Measurements from ENCODE around the gene NOC3L.
"Not testable (repeated sequence)": the region's sequence is repeated elsewhere in the genome, so short reads cannot be mapped to it uniquely, and the experiment has no call there.

NOC3L gene

DNA sequence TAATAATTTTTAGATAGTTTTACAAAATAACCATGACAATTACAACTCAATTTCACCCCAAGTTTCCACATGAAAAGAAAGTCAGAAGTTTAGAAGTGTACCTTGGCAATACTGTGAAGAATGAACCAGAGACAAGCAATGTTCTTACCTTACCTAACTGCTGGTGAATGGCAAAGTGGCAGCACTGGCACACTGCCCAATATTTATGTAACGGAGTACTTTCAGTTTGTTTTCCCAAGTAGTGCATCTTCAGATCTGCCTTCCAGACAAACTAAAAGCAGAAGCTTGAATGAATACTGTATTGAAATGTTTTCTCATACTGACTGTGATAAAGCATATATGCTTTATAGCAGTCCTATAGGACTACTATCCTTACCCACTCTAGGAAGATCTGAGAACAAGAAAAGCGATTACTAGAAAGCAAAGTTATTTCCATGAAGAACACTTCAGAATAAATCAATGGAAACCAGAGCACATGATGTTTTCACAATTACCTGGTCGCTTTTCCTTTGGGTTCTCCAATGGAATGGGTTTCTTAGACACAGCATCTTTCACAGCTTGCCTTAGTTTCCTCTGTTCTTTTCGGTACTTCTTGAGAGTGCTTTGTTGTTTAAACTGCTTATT is 1.5 kb downstream of the NOC3L start:
- no peak overlapping the region for H3K27ac ChIP-seq (ENCODE audit: low read depth, low read length)
- H3K4me1 ChIP-seq (ENCODE audit: control insufficient read depth, insufficient read depth, low read length) = peaks cover 5% of the 10 kb centered on the region
- peaks cover 51% of the 10 kb centered on the region for H3K36me3 ChIP-seq (ENCODE audit: control insufficient read depth, insufficient read depth, low read length)
- H3K27me3 ChIP-seq (ENCODE audit: control insufficient read depth, insufficient read depth, low read length) = peaks cover 17% of the 10 kb centered on the region
- no peaks in the 10 kb centered on the region for H3K9me3 ChIP-seq (ENCODE audit: control insufficient read depth, insufficient read depth, low read length)
- H3K4me3 ChIP-seq (ENCODE audit: low read depth, low read length) = peak overlapping the region; percentile 89
- H3K9ac ChIP-seq (ENCODE audit: low read depth, low read length) = no peak overlapping the region

DNA sequence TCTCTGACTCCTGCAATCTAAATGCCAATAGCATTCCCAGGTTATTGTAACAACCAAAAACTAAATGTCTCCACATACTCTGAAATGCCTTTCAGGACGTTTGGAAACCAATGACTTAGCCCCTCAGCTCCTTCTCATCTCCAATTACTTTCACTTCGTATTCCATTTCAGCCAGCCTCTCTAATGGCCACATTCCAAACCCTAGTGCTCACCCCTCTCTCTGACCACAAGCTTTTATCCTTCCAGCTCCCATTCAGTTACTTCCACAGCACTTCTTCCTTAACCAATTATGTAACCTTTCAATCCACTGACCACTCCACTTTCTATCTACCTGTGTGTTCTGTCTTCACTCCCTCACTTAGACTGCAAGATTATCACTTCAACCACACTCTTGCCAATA is 4.3 kb downstream of the NOC3L start:
- Histone ChIP-seq H3K36me3 (ENCODE audit: control insufficient read depth, insufficient read depth, low read length) (peaks cover 79% of the 10 kb centered on the region), H3K27ac (ENCODE audit: low read depth, low read length) (peak overlapping the region; percentile 33), H3K27me3 (ENCODE audit: control insufficient read depth, insufficient read depth, low read length) (peaks cover 6% of the 10 kb centered on the region), H3K4me1 (ENCODE audit: control insufficient read depth, insufficient read depth, low read length) (peaks cover 5% of the 10 kb centered on the region), H3K4me3 (ENCODE audit: low read depth, low read length) (no peak overlapping the region), H3K9ac (ENCODE audit: low read depth, low read length) (no peak overlapping the region), H3K9me3 (ENCODE audit: control insufficient read depth, insufficient read depth, low read length) (no peaks in the 10 kb centered on the region)

DNA sequence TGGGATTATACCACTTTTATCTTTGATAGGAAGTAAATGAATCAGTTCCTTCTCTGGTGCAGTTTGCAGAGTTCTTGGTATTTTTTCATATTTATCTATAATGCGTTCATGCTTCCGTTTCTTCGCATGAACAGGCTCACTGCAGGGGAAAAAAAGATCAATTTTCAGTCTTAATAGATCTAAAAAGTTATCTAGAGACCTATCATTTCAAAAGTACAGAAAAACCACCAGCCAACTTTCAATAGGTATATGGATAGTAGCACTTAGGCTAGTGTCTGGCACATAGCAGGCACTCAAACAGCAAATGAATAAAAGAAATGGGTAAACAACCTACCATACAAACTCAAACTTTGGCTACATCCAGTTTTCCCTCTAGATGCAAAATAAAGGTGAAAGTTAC is 5.5 kb downstream of the NOC3L start:
- Histone ChIP-seq H3K9ac (ENCODE audit: low read depth, low read length) (no peak overlapping the region), H3K27ac (ENCODE audit: low read depth, low read length) (no peak overlapping the region), H3K27me3 (ENCODE audit: control insufficient read depth, insufficient read depth, low read length) (no peaks in the 10 kb centered on the region), H3K4me3 (ENCODE audit: low read depth, low read length) (no peak overlapping the region), H3K9me3 (ENCODE audit: control insufficient read depth, insufficient read depth, low read length) (no peaks in the 10 kb centered on the region), H3K36me3 (ENCODE audit: control insufficient read depth, insufficient read depth, low read length) (peaks cover 92% of the 10 kb centered on the region), H3K4me1 (ENCODE audit: control insufficient read depth, insufficient read depth, low read length) (peaks cover 5% of the 10 kb centered on the region)

DNA sequence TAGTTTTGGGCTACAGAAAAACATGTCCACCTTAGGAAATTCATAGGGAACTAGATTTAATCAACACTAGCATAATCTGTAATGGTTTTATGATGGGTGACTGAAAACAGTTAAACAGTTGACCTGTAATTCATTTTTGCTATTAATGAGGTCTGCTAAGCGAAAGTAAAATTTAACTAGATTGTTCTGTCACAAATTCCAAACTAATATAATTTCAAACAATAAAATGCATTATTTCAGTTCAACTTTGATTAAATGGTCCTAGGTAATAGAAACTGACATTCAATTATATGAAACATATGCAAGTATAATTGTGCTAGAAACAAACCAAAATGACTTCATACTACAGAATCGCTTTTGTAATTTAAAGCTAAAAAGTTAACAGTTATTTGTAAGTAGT is 6.9 kb downstream of the NOC3L start:
- no peak overlapping the region for H3K27ac ChIP-seq (ENCODE audit: low read depth, low read length)
- H3K9ac ChIP-seq (ENCODE audit: low read depth, low read length) = no peak overlapping the region
- H3K4me1 ChIP-seq (ENCODE audit: control insufficient read depth, insufficient read depth, low read length) = no peaks in the 10 kb centered on the region; the same call in 1 of the 2 replicates
- H3K9me3 ChIP-seq (ENCODE audit: control insufficient read depth, insufficient read depth, low read length) = no peaks in the 10 kb centered on the region
- peaks cover 99% of the 10 kb centered on the region for H3K36me3 ChIP-seq (ENCODE audit: control insufficient read depth, insufficient read depth, low read length)
- H3K4me3 ChIP-seq (ENCODE audit: low read depth, low read length) = no peak overlapping the region
- no peaks in the 10 kb centered on the region for H3K27me3 ChIP-seq (ENCODE audit: control insufficient read depth, insufficient read depth, low read length)

DNA sequence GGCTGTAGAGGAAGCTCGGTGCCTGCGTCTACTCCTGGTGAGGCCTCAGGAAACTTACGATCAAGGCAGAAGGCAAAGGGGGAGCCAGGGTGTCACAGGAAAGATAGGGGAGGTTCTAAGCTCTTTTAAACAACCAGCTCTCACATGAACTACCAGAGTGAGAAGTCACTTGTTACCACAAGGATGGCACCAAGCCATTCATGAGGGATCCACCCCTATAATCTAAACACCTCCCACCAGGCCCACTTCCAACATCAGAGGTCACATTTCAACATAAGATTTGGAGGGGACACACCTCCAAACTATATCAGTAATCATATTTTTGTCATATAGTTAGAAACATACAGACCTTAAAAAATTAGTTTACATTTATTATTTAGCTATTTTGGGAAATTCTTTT is 9.4 kb downstream of the NOC3L start:
- no peaks in the 10 kb centered on the region for H3K27me3 ChIP-seq (ENCODE audit: control insufficient read depth, insufficient read depth, low read length)
- no peaks in the 10 kb centered on the region for H3K9me3 ChIP-seq (ENCODE audit: control insufficient read depth, insufficient read depth, low read length)
- H3K36me3 ChIP-seq (ENCODE audit: control insufficient read depth, insufficient read depth, low read length) = peaks cover 98% of the 10 kb centered on the region
- H3K4me3 ChIP-seq (ENCODE audit: low read depth, low read length) = no peak overlapping the region
- no peaks in the 10 kb centered on the region; the same call in 1 of the 2 replicates for H3K4me1 ChIP-seq (ENCODE audit: control insufficient read depth, insufficient read depth, low read length)
- no peak overlapping the region for H3K27ac ChIP-seq (ENCODE audit: low read depth, low read length)
- H3K9ac ChIP-seq (ENCODE audit: low read depth, low read length) = no peak overlapping the region

DNA sequence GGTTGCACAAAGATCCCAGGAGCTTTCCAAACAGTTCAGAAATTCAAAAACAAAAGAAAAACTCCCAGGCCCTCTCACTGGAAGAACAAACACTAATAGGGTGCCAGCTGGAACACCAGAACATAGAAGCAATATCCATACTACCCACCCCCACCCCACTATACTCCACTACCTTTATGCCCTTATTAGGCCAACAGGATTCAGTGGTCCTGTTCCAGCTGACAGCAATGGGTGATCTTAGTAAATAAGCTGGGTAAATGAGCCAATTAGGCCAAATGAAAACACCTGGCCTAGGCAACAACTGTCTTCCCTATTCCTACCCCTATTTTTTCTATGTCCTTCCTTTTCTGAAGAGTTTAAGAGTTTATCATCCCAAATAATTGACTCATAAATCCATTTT is 11.7 kb downstream of the NOC3L start:
- H3K4me1 ChIP-seq (ENCODE audit: control insufficient read depth, insufficient read depth, low read length) = no peaks in the 10 kb centered on the region
- H3K27ac ChIP-seq (ENCODE audit: low read depth, low read length) = no peak overlapping the region
- no peak overlapping the region for H3K9ac ChIP-seq (ENCODE audit: low read depth, low read length)
- H3K9me3 ChIP-seq (ENCODE audit: control insufficient read depth, insufficient read depth, low read length) = no peaks in the 10 kb centered on the region
- peaks cover 98% of the 10 kb centered on the region for H3K36me3 ChIP-seq (ENCODE audit: control insufficient read depth, insufficient read depth, low read length)
- no peaks in the 10 kb centered on the region for H3K27me3 ChIP-seq (ENCODE audit: control insufficient read depth, insufficient read depth, low read length)
- H3K4me3 ChIP-seq (ENCODE audit: low read depth, low read length) = no peak overlapping the region

DNA sequence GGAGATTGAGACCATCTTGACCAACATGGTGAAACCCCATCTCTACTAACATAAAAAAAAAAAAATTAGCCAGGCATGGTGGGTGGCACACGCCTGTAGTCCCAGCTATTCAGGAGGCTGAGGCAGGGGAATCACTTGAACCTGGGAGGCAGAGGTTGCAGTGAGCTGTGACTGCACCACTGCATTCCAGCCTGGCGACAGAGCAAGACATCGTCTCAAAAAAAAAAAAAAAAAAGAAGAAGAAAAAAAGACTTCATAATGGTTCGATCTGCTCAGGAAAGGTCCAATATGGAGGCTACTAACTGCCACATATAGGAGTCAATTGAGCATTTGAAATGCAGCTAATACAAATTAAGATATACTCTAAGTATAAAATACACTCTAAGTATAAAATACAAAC is 12.2 kb downstream of the NOC3L start:
- not testable (repeated sequence) for H3K9me3 ChIP-seq (ENCODE audit: control insufficient read depth, insufficient read depth, low read length); H3K27me3 ChIP-seq (ENCODE audit: control insufficient read depth, insufficient read depth, low read length); H3K9ac ChIP-seq (ENCODE audit: low read depth, low read length); H3K4me3 ChIP-seq (ENCODE audit: low read depth, low read length); H3K4me1 ChIP-seq (ENCODE audit: control insufficient read depth, insufficient read depth, low read length); H3K27ac ChIP-seq (ENCODE audit: low read depth, low read length)
- H3K36me3 ChIP-seq (ENCODE audit: control insufficient read depth, insufficient read depth, low read length) = peaks cover 98% of the 10 kb centered on the region

DNA sequence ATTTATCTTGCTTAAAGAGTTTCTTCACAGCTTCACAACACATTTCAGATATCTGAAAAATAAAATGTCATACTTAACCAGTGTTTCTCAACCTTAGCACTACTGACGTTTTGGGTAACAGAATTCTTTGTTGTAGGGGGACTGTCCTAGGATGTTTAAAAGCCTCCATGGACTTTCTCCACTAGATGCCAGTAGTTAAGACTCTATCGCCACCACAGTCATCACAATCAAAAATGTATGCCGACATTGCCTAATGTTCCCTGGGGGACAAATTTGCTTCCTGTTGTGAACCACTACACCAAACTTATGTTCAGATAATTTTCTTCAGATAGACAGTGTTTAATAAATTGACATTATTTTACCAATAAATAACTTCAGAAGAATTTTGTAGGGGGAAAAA is 13.4 kb downstream of the NOC3L start:
- Histone ChIP-seq H3K27me3 (ENCODE audit: control insufficient read depth, insufficient read depth, low read length) (no peaks in the 10 kb centered on the region), H3K9ac (ENCODE audit: low read depth, low read length) (no peak overlapping the region), H3K27ac (ENCODE audit: low read depth, low read length) (no peak overlapping the region), H3K9me3 (ENCODE audit: control insufficient read depth, insufficient read depth, low read length) (no peaks in the 10 kb centered on the region), H3K4me3 (ENCODE audit: low read depth, low read length) (no peak overlapping the region), H3K4me1 (ENCODE audit: control insufficient read depth, insufficient read depth, low read length) (no peaks in the 10 kb centered on the region), H3K36me3 (ENCODE audit: control insufficient read depth, insufficient read depth, low read length) (peaks cover 98% of the 10 kb centered on the region)

DNA sequence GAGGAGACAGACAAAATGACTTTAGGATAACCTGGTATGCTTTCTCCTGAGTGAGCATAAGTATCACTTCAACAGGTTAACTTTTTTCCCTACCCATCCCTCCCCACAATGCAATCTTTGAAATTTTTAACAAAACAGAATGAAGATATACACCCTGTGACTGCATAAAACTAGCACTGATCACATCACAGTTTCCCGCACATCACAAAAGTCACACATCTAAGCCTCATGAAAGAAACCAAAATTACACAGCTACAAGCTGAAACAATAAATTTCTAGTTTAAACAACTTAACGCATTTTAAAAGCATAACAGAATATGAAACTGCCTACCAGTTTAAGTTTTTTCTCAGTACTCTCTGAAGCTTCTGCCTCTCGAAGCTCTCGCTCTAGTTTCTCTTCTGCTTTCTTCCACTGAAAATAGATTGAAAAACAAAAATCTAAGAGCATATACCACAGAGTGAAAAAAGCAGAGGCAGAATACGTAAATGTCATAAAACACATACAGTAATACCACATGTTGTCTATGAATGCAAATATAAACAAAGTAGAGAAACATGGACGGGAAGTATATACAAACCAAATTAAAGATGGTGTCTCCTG is 18.1 kb downstream of the NOC3L start:
- Histone ChIP-seq H3K27me3 (ENCODE audit: control insufficient read depth, insufficient read depth, low read length) (no peaks in the 10 kb centered on the region), H3K4me1 (ENCODE audit: control insufficient read depth, insufficient read depth, low read length) (no peaks in the 10 kb centered on the region), H3K4me3 (ENCODE audit: low read depth, low read length) (no peak overlapping the region), H3K9ac (ENCODE audit: low read depth, low read length) (no peak overlapping the region), H3K9me3 (ENCODE audit: control insufficient read depth, insufficient read depth, low read length) (no peaks in the 10 kb centered on the region), H3K27ac (ENCODE audit: low read depth, low read length) (no peak overlapping the region), H3K36me3 (ENCODE audit: control insufficient read depth, insufficient read depth, low read length) (peaks cover 96% of the 10 kb centered on the region)

DNA sequence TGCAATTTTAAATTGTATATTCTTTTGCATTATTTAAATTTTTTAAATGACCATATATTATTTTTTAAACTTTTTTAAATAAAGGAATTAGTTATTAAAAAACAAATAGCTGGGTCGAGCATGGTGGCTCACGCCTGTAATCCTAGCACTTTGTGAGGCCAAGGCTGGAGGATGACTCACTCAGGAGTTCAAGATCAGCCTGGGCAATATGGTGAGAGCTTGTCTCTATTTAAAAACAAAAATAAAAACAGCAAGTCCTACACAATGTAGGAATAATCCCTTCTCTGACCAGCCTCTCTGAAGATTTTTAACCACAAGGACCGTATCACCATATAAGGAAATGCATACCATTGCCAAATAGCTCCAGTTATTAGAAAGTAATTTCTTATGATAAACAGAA is 19.6 kb downstream of the NOC3L start:
- Histone ChIP-seq H3K9ac (ENCODE audit: low read depth, low read length) (no peak overlapping the region), H3K27ac (ENCODE audit: low read depth, low read length) (no peak overlapping the region), H3K9me3 (ENCODE audit: control insufficient read depth, insufficient read depth, low read length) (no peaks in the 10 kb centered on the region), H3K27me3 (ENCODE audit: control insufficient read depth, insufficient read depth, low read length) (no peaks in the 10 kb centered on the region), H3K4me3 (ENCODE audit: low read depth, low read length) (no peak overlapping the region), H3K36me3 (ENCODE audit: control insufficient read depth, insufficient read depth, low read length) (peaks cover 96% of the 10 kb centered on the region), H3K4me1 (ENCODE audit: control insufficient read depth, insufficient read depth, low read length) (no peaks in the 10 kb centered on the region)

DNA sequence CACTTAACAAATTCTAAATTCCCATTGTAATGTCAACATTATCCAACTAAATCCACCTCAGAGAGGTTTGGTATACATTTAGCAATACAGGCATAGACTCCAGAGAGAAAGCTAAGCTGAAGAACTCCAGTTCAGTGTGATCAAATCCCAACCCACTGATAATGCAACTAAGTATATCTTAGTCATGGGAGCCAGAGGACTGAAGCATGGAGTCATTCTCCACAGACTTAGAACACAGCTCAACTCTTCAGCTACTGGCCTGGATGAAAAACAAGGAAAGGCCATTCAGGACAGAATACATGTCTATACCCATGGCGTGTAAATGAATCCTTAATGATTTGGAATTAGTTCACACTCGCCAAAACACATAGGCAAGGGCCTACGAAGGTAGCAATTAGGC is 27.9 kb downstream of the NOC3L start:
- Histone ChIP-seq H3K36me3 (ENCODE audit: control insufficient read depth, insufficient read depth, low read length) (peaks cover 93% of the 10 kb centered on the region), H3K4me3 (ENCODE audit: low read depth, low read length) (no peak overlapping the region), H3K27me3 (ENCODE audit: control insufficient read depth, insufficient read depth, low read length) (no peaks in the 10 kb centered on the region), H3K9me3 (ENCODE audit: control insufficient read depth, insufficient read depth, low read length) (no peaks in the 10 kb centered on the region), H3K9ac (ENCODE audit: low read depth, low read length) (no peak overlapping the region), H3K4me1 (ENCODE audit: control insufficient read depth, insufficient read depth, low read length) (no peaks in the 10 kb centered on the region), H3K27ac (ENCODE audit: low read depth, low read length) (no peak overlapping the region)

Data from HUES48 (cell line).